ENCODE measurements around the gene RBM14.

DNA sequence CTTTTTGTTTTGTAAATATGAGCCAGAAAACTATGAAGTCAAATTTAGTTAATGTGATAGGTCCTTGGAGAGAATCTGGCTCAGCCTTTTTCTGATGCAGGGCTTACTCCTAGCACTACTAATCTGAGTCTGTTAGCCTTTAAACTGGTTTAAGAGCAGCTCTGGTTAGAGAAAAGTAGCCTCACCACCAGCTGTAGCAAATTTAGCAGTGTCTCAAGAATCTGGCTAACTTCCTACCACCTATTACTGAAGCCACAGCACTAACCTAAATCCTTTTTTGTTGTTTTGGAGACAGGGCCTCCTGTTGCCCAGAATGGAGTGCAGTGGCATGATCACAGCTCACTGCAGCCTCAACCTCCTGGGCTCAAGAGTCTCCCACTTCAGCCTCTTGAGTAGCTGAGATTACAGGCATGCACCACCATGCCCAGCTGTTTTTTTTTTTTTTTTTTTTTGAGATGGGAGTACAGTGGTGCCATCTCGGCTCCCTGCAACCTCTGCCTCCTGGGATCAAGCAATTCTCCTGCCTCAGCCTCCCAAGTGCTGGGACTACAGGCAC is 47.4 kb downstream of the RBM14 start:
- TF ChIP-seq, protein P1, sequence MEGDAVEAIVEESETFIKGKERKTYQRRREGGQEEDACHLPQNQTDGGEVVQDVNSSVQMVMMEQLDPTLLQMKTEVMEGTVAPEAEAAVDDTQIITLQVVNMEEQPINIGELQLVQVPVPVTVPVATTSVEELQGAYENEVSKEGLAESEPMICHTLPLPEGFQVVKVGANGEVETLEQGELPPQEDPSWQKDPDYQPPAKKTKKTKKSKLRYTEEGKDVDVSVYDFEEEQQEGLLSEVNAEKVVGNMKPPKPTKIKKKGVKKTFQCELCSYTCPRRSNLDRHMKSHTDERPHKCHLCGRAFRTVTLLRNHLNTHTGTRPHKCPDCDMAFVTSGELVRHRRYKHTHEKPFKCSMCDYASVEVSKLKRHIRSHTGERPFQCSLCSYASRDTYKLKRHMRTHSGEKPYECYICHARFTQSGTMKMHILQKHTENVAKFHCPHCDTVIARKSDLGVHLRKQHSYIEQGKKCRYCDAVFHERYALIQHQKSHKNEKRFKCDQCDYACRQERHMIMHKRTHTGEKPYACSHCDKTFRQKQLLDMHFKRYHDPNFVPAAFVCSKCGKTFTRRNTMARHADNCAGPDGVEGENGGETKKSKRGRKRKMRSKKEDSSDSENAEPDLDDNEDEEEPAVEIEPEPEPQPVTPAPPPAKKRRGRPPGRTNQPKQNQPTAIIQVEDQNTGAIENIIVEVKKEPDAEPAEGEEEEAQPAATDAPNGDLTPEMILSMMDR (IDR thresholded peaks at IDR 0.05), result no peak
- no peak for TF ChIP-seq POLR2A (IDR thresholded peaks at IDR 0.05)
